ENCODE results near the gene SNX13.

DNA sequence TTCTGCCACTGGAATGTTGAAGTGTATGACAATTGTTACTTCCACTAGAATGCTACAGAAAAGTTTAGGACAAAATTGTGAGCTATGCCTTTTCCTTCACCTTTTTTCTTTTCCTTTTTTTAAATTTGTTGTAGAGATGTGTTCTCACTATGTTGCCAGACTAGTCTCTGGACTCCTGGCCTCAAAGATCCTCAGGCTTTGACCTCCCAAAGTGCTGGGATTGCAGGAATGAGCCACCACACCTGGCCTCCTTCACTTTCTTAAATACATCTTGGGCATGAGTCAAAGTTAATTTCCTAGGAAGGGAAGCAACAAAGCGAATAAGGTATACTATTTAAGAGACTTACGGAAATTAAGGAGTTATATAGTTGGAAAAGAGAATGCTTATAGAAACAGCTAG, 2.7 kb upstream of the SNX13 start:
- TF ChIP-seq, protein P1, sequence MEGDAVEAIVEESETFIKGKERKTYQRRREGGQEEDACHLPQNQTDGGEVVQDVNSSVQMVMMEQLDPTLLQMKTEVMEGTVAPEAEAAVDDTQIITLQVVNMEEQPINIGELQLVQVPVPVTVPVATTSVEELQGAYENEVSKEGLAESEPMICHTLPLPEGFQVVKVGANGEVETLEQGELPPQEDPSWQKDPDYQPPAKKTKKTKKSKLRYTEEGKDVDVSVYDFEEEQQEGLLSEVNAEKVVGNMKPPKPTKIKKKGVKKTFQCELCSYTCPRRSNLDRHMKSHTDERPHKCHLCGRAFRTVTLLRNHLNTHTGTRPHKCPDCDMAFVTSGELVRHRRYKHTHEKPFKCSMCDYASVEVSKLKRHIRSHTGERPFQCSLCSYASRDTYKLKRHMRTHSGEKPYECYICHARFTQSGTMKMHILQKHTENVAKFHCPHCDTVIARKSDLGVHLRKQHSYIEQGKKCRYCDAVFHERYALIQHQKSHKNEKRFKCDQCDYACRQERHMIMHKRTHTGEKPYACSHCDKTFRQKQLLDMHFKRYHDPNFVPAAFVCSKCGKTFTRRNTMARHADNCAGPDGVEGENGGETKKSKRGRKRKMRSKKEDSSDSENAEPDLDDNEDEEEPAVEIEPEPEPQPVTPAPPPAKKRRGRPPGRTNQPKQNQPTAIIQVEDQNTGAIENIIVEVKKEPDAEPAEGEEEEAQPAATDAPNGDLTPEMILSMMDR (IDR thresholded peaks at IDR 0.05; ENCODE audit: insufficient read depth, low read length), result no peak
- no peak for TF ChIP-seq POLR2AphosphoS5 (IDR thresholded peaks at IDR 0.05; ENCODE audit: low read depth)
- TF ChIP-seq GABPA (IDR thresholded peaks at IDR 0.05; ENCODE audit: low read depth), result no peak
- TF ChIP-seq, protein P2, sequence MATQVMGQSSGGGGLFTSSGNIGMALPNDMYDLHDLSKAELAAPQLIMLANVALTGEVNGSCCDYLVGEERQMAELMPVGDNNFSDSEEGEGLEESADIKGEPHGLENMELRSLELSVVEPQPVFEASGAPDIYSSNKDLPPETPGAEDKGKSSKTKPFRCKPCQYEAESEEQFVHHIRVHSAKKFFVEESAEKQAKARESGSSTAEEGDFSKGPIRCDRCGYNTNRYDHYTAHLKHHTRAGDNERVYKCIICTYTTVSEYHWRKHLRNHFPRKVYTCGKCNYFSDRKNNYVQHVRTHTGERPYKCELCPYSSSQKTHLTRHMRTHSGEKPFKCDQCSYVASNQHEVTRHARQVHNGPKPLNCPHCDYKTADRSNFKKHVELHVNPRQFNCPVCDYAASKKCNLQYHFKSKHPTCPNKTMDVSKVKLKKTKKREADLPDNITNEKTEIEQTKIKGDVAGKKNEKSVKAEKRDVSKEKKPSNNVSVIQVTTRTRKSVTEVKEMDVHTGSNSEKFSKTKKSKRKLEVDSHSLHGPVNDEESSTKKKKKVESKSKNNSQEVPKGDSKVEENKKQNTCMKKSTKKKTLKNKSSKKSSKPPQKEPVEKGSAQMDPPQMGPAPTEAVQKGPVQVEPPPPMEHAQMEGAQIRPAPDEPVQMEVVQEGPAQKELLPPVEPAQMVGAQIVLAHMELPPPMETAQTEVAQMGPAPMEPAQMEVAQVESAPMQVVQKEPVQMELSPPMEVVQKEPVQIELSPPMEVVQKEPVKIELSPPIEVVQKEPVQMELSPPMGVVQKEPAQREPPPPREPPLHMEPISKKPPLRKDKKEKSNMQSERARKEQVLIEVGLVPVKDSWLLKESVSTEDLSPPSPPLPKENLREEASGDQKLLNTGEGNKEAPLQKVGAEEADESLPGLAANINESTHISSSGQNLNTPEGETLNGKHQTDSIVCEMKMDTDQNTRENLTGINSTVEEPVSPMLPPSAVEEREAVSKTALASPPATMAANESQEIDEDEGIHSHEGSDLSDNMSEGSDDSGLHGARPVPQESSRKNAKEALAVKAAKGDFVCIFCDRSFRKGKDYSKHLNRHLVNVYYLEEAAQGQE (IDR thresholded peaks at IDR 0.05; ENCODE audit: insufficient replicate concordance, low read depth), result no peak
- no peak for TF ChIP-seq SPI1 (IDR thresholded peaks at IDR 0.05; ENCODE audit: borderline replicate concordance, low read depth)

Measured in HL-60 (cell line).